Measurements from ENCODE around the gene ZDHHC22. TPM values are rescaled to one million over a fixed set of nuclear protein-coding genes. Genes with fewer than 3 reads are reported as not detected.
"Not testable (repeated sequence)": the region's sequence is repeated elsewhere in the genome, so short reads cannot be mapped to it uniquely, and the experiment has no call there.

The ZDHHC22 gene
- polyA plus RNA-seq, 3 donors = not detected

DNA sequence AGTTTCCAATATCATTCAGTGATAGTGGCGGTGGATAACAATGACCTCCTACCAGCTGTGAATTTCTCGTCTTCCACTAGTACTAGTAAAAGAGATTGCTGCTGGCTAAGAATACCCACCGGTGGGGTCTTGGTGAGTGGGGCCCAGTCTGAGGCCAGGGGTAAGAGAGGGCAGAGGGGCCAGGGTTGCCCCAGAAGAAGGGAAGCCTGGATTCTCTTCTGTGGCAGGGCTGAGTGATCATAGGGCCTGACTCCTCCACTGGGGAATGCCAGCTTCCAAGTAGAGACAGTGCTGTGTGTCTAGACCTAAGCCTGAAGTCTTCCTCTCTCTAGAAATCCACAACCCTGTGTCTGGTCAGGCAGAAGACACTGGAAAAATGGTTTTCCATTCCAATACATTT, 34.3 kb upstream of the ZDHHC22 start:
- peaks cover 13 to 19% (median 18%) of the 10 kb centered on the region in 3 donors for H3K27me3 Mint-ChIP-seq (ENCODE audit: low read depth in 3 of 3)
- Histone ChIP-seq H3K9me3 (replicated peaks in 1 of 2; ENCODE audit: control insufficient read depth in 1 of 2, insufficient read depth in 1 of 2, low read length in 2 of 2) (peaks cover 0 to under 1% of the 10 kb centered on the region in 2 donors), H2AFZ (ENCODE audit: insufficient read depth, low read depth, low read length, poor library complexity, severe bottlenecking) (no peak overlapping the region), H3K9ac (ENCODE audit: insufficient read depth, low read length, poor library complexity, severe bottlenecking) (no peak overlapping the region), H4K20me1 (ENCODE audit: insufficient read depth, low read length) (no peaks in the 10 kb centered on the region), H3K27ac (ENCODE audit: low read depth in 1 of 2, low read length in 2 of 2) (no peak overlapping the region), H3K79me2 (ENCODE audit: insufficient read depth, low read length) (no peaks in the 10 kb centered on the region), H3K4me3 (replicated peaks in 1 of 3; ENCODE audit: low read depth in 2 of 3, low read length in 3 of 3) (no peak overlapping the region), H3K4me1 (ENCODE audit: control insufficient read depth in 1 of 2, insufficient read depth in 2 of 2, low read length in 2 of 2) (peaks cover 0 to 2% of the 10 kb centered on the region in 2 donors), H3K4me2 (replicated peaks; ENCODE audit: extremely low read depth, low read length, poor library complexity, severe bottlenecking) (no peak overlapping the region), H3K27me3 (ENCODE audit: control insufficient read depth in 2 of 2, insufficient read depth in 2 of 2, low read length in 2 of 2) (no peaks in the 10 kb centered on the region), H3K36me3 (replicated peaks in 1 of 2; ENCODE audit: control insufficient read depth in 1 of 2, insufficient read depth in 2 of 2, low read length in 2 of 2) (no peaks in the 10 kb centered on the region)
- H3K27ac Mint-ChIP-seq = no peak overlapping the region
- no peak overlapping the region for H3K4me3 Mint-ChIP-seq
- WGBS (ENCODE audit: insufficient coverage) = 100% methylated on average over 1 of the region's 3 CpGs
- TF ChIP-seq, protein P1, sequence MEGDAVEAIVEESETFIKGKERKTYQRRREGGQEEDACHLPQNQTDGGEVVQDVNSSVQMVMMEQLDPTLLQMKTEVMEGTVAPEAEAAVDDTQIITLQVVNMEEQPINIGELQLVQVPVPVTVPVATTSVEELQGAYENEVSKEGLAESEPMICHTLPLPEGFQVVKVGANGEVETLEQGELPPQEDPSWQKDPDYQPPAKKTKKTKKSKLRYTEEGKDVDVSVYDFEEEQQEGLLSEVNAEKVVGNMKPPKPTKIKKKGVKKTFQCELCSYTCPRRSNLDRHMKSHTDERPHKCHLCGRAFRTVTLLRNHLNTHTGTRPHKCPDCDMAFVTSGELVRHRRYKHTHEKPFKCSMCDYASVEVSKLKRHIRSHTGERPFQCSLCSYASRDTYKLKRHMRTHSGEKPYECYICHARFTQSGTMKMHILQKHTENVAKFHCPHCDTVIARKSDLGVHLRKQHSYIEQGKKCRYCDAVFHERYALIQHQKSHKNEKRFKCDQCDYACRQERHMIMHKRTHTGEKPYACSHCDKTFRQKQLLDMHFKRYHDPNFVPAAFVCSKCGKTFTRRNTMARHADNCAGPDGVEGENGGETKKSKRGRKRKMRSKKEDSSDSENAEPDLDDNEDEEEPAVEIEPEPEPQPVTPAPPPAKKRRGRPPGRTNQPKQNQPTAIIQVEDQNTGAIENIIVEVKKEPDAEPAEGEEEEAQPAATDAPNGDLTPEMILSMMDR (IDR thresholded peaks at IDR 0.05) = no peak
- no peaks in the 10 kb centered on the region for H3K36me3 Mint-ChIP-seq
- H3K4me1 Mint-ChIP-seq = peaks cover 6% of the 10 kb centered on the region
- peaks cover 0 to 3% (median 1%) of the 10 kb centered on the region in 7 donors for H3K9me3 Mint-ChIP-seq
- no peak for DNase-seq
- intact Hi-C loops (cut with micrococcal nuclease) = no loop called here

DNA sequence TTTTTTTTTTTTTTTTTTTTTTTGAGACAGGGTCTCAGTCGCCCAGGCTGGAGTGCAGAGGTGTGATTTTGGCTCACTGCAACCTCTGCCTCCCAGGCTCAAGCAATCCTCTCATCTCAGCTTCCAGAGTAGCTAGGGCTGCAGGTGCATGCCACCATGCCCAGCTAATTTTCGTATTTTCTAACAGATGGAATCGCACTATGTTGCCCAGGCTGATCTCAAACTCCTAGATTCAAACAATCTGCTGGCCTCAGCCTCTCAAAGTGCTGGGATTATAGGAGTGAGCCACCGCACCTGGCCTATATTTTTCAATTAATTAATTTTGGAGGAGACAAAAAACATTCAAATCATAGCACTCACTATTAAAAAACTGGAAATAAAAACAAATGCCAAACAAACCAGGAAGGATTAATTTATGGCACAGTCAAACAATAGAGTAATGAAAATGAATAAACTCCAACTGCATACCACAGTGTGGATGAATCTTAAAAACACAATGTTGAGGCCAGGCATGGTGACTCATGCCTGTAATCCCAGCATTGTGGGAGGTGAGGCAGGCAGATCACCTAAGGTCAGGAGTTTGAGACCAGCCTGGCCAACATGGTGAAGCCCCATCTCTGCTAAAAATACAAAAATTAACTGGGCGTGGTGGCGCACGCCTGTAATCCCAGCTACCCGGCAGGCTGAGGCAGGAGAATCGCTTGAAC, 32.5 kb upstream of the ZDHHC22 start:
- H3K4me3 ChIP-seq (replicated peaks in 1 of 3; ENCODE audit: low read depth in 2 of 3, low read length in 3 of 3); H3K4me1 Mint-ChIP-seq; H2AFZ ChIP-seq (ENCODE audit: insufficient read depth, low read depth, low read length, poor library complexity, severe bottlenecking); H3K79me2 ChIP-seq (ENCODE audit: insufficient read depth, low read length); H3K4me2 ChIP-seq (replicated peaks; ENCODE audit: extremely low read depth, low read length, poor library complexity, severe bottlenecking); H3K27me3 ChIP-seq (ENCODE audit: control insufficient read depth in 2 of 2, insufficient read depth in 2 of 2, low read length in 2 of 2); H3K27ac Mint-ChIP-seq; H3K27ac ChIP-seq (ENCODE audit: low read depth in 1 of 2, low read length in 2 of 2); DNase-seq; H3K36me3 Mint-ChIP-seq; H3K27me3 Mint-ChIP-seq (ENCODE audit: low read depth in 3 of 3); H4K20me1 ChIP-seq (ENCODE audit: insufficient read depth, low read length); H3K36me3 ChIP-seq (replicated peaks in 1 of 2; ENCODE audit: control insufficient read depth in 1 of 2, insufficient read depth in 2 of 2, low read length in 2 of 2); H3K4me3 Mint-ChIP-seq; H3K4me1 ChIP-seq (ENCODE audit: control insufficient read depth in 1 of 2, insufficient read depth in 2 of 2, low read length in 2 of 2); H3K9ac ChIP-seq (ENCODE audit: insufficient read depth, low read length, poor library complexity, severe bottlenecking); intact Hi-C loops (cut with micrococcal nuclease): not testable (repeated sequence)
- H3K9me3 ChIP-seq (replicated peaks in 1 of 2; ENCODE audit: control insufficient read depth in 1 of 2, insufficient read depth in 1 of 2, low read length in 2 of 2) = peaks cover 4 to 12% of the 10 kb centered on the region in 2 donors
- WGBS (ENCODE audit: insufficient coverage) = 93% methylated on average over 3 of the region's 9 CpGs
- peaks cover 5 to 17% (median 12%) of the 10 kb centered on the region in 7 donors for H3K9me3 Mint-ChIP-seq

All from CD14-positive monocyte (primary cell).